CD4-positive, alpha-beta T cell treated with Interleukin-17A for 4 hours (primary cell): Measurements from ENCODE around the gene CALML3.
"Not testable (repeated sequence)": the region's sequence is repeated elsewhere in the genome, so short reads cannot be mapped to it uniquely, and the experiment has no call there.

Experiments
- DNase-seq: peaks from one replicate; pipeline ENCODE4 v3.0.0-alpha.2; 2020; ENCODE audit warnings: mixed read lengths

Gene CALML3

DNA sequence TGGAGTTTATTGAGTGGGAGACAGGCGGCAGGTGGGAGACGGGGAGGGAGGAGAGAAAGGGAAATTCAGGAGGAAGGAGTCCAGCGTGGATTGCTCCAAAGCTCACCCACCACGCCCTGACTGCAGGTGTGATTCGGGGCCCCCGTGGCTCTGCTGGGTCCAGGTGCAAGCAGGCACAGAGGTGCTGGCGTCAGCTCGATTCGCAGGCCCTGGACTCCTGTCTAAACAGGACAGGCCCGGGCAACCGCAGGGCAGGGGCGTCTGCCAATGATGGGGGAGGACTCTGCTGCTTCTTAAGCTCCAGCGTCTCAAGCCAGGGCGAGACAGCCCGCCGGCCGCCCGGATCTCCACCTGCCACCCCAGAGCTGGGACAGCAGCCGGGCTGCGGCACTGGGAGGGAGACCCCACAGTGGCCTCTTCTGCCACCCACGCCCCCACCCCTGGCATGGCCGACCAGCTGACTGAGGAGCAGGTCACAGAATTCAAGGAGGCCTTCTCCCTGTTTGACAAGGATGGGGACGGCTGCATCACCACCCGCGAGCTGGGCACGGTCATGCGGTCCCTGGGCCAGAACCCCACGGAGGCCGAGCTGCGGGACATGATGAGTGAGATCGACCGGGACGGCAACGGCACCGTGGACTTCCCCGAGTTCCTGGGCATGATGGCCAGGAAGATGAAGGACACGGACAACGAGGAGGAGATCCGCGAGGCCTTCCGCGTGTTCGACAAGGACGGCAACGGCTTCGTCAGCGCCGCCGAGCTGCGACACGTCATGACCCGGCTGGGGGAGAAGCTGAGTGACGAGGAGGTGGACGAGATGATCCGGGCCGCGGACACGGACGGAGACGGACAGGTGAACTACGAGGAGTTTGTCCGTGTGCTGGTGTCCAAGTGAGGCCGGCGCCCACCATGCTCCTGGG, at the start of gene CALML3:
TSS of gene CALML3 (plus strand) at position 321 of the 920 bp plus-strand sequence. CDS start at position 446, 125 bp downstream.
- no peak for DNase-seq

DNA sequence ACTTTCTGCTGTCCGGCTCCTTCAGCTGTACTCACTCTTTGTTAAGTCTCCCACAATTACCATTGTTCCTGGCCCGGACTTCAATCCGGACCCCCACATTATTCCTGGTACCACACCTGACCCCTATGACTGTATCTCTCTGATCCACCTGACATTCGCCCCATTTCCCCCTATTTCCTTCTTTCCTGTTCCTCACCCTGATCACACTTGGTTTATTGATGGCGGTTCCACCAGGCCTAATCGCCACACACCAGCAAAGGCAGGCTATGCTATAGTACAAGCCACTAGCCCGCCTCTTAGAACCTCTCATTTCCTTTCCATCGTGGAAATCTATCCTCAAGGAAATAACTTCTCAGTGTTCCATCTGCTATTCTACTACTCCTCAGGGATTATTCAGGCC, 49.7 kb upstream of the CALML3 start:
- not testable (repeated sequence) for DNase-seq

DNA sequence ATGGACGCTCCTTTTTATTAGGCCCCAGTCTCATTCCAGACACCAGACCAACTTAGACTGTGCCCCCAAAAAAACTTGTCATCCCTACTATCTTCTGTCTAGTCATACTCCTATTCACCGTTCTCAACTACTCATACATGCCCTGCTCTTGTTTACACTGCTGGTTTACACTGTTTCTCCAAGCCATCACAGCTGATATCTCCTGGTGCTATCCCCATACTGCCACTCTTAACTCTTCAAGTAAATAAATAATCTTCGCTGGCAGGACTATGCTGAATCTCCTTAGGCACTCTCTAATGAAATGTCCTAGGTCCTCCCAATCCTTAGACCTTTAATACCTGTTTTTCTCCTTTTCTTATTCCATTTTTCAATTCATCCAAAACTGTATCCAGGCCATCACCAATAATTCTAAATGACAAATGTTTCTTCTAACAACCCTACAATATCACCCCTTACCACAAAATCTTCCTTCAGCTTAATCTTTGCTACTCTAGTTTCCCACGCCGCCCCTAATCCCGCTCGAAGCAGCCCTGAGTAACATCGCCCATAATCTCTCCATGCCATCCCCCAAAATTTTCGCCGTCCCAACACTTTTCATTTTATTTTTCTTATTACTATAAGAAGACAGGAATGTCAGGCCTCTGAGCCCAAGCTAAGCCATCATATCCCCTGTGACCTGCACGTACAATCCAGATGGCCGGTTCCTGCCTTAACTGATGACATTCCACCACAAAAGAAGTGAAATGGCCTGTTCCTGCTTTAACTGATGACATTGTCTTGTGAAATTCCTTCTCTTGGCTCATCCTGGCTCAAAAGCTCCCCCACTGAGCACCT, 48.6 kb upstream of the CALML3 start:
- not testable (repeated sequence) for DNase-seq

DNA sequence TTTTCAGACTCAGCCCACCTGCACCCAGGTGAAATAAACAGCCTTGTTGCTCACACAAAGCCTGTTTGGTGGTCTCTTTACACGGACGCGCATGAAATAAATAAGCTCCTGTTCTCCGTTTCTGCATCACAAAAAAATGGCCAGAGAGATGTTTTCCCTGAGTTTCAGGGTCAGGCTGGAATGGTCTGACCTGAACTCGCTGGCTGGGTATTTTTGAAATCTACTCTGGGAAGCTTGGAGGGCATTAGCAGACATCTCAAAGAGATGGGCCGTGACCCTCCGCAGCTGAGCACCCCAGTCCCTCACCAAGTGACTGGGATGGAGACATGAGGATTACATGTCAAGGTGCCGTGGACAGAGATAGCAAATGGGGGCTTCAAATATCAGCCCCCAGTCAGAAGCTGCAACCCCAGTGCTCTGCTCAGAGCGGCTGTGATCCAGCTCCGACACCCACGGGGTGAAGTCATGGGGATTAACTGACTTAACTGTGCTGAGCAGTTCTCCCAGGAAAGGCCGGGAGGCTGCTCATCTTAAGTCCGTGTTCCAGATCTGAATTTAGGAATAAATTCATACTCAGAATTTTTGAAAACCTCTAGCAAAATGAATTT, 47.7 kb upstream of the CALML3 start:
- DNase-seq: no peak

GRCh38 chr10:5477948-5478693, 46.6 kb upstream of the CALML3 start:
- no peak for DNase-seq

DNA sequence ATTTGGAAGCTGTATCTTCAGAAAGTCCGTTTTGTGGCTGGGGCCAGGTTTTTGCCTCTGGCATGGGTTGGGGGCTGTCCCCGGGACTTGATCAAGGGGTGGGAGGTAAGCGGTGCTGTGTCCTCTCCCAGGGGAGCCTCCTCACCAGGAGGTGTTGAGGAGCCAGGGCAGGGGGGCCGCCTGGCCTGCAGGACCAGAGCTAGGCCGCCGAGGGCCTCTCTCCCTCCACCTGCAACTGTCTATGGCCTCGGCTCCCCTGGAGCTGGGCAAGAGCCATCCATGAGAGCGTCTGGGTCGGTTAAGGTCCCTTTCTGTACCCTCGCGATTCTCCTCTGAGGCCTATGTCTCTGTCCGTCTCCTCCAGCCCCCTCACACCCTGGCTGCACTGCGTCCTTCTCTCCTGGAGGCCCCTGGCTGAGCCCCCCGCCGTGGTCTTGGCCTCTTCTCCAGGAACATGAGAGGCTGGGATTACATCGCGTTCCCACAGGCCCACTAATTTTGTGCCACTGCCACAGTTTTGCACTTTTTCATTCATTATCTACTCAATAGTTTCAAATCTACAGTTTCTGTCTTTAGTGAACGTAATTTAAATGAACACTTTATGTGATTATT, 46.0 kb upstream of the CALML3 start:
- no peak for DNase-seq

GRCh38 chr10:5479481-5480161, 45.1 kb upstream of the CALML3 start:
- no peak for DNase-seq

DNA sequence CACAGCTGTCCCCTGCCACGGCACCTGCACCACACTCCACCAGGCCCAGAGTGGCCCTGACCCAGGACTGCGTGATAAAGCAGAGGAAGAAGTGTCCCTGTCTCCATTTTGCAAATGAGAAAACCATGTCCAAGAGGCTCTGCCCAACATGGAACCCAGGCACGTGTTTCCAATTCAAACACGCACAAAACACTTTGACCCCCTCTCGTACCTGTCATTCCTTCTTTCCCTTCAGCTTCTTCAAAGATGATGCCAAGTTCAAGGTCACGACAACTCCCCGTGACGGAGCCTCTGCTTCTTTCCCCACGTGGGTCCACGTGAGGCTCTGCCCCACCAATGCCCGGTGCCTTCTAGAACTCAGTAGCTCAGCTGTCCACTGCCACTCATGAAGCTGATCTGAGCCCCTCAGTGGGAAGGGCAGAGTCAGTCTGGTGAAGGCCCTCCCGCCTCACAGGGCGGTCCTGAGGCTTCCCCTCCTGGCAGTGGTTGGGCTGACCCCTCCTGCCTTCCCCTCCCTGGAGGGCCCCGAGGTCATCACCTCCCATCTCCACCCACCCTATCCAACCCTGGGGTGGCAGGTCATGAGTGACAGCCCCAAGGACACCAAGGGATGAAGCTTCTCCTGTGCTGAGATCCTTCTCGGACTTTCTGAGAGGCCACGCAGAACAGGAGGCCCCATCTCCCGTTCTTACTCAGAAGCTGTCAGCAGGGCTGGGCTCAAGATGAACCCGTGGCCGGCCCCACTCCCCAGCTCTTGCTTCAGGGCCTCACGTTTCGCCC, 44.4 kb upstream of the CALML3 start:
- DNase-seq: no peak

- no peak for DNase-seq
These were observed 43.6 kb upstream of the CALML3 start for GRCh38 chr10:5481121-5481520.

DNA sequence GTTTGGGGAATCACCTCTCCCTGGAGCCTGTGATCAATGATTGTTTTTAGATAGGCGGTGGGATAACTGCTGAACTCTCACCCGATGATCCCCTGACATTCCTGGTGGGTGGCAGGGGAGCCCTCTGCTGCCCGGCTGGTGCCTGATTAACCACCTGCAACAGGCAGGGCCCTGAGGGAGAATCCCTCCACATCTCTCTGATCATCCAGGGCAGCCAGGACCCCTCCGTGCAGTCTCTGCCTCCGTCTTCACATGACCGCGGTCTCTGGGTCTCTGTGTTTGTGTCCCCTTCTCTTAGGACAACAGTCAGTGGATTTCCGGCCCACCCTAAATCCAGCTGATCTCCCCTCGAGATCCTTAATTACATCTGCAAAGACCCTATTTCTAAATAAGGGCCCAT, 42.7 kb upstream of the CALML3 start:
- no peak for DNase-seq

GRCh38 chr10:5484205-5484604, 40.6 kb upstream of the CALML3 start:
- no peak for DNase-seq

- no peak for DNase-seq
These were observed 39.5 kb upstream of the CALML3 start for GRCh38 chr10:5485290-5485689.

DNA sequence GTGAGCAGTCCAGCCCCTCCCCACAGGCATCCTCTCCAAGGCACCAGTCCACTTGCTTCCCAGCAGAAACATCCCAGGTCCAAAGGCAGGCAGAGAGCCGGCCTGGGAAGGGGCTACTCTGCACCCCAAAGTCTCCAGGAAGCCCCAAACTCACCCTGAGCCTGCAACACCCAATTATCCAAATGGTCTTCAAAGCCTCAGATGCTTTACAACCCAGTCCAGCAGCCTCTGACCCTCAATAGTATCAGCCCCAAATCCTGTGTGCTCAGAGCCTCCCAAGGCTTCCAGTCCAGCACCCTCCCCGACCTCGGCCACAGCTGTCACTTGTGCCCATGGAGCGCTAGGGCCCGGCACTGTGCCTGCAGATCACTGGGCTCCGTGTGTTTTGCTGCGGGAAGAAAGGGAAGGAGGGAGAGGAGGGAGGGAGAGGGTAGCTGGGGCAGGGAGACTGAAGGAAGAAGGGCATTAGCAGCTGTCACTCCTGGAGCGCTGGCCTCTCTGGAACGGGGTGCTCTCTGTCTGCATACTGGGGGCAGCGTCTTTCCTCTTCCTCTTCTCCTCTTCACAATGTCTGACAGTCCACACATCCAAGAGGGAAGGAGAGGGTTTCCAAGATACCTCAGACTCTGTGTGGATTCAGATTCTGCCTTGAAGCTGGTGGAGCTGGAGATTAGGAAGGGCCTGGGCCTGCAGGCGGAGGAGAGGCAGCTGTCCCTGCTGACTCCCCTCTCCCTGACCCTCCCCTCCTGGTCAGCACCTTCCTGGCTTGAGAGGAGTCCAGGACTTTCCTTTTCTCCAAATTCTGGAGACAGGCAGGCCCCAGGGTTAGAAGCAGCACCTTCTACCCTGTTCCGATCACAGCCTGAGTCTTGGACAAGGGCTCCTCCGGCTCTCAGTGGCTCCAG, 38.6 kb upstream of the CALML3 start:
- DNase-seq: no peak

DNA sequence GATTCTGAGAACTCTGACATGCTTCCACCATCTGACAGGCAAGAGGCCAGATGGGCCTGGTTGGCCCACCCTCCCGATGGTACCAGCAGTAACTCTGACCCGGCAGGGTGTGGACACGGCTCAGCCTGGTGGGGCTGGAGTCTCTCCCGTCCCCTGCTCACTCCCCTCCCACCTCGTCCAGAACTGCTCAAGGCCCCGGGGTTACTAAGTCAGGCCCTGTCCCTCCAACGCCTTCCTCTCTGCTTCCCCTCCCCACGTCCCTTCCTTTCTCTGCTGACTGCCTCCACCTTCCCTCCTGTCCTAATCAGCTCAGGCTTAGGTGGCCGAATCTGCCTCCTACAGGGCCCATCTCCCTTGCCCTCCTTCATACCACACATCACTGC, 37.9 kb upstream of the CALML3 start:
- no peak for DNase-seq

GRCh38 chr10:5488272-5489161, 36.2 kb upstream of the CALML3 start:
- DNase-seq: no peak

GRCh38 chr10:5490032-5490431, 34.7 kb upstream of the CALML3 start:
- DNase-seq: no peak

DNA sequence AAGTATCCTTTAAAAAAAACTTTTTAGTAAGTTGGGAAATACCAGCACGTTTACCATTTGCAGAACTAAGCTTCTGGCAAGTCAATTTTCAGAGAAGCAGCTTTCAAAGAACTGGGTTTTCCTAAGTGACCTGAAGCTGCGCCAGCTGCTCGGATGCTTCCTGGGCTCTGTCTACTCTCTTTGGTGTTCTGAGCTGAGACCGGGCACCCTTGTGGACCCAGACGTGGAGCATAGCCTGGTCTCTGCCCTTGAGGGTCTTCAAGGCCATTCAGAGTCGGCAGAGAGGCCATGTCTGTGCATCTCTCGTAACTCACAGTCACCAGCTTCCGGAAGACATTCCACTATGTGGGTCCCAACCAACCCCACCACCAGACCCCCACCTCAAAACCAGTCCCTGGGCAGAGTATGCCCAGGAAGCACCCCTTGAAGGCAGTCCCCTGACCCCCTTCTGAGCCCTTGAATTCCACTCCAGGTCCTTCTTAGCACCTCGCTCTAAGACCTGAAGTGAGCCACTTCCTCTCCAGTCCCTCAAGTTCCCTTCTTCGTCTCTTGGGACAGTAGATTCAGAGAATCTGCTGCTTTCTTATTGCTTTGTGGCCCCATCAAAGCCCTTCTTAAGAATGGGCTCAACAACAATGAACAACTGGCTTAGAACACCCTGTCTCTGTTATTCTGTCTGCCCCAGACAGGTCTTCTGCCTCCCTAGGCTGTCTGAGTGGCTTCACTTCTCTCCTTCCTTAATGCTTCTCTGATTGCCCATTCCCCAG, 33.9 kb upstream of the CALML3 start:
- DNase-seq: no peak

- no peak for DNase-seq
These were observed 33.3 kb upstream of the CALML3 start for GRCh38 chr10:5491477-5491876.
